Activated CD4-positive, alpha-beta T cell treated with anti-CD3 and anti-CD28 coated beads, Interleukin-2, Interleukin-6, amounts not matched to agents 100 ng/mL and 50 ng/mL, durations not matched to agents 16 hours and 8 hours (primary cell): ENCODE measurements around the gene PRDX2.

Source experiments
- DNase-seq: peaks from one replicate; pipeline ENCODE4 v3.0.0-alpha.2; 2020

PRDX2 gene

GRCh38 chr19:12751635-12752034 lies 50.0 kb downstream of the PRDX2 start, which contains the start of gene BEST2:
TSS of gene BEST2 (plus strand) at chr19:12751791. CDS start at chr19:12752593, 802 bp downstream.
- no peak for DNase-seq

- DNase-seq, result no peak
These were observed 50.7 kb downstream of the PRDX2 start for GRCh38 chr19:12750851-12751250.

- no peak for DNase-seq
These were observed 51.6 kb downstream of the PRDX2 start for GRCh38 chr19:12749938-12750521.

- no peak for DNase-seq
These were observed 53.1 kb downstream of the PRDX2 start for GRCh38 chr19:12748489-12748888.
